ENCODE measurements around the gene SCYGR1. TPM values are rescaled to one million over a fixed set of nuclear protein-coding genes. Genes with fewer than 3 reads are reported as not detected.

SCYGR1 gene
- total and polyA plus RNA-seq, 2 of the 13 experiments (the other 11 are each of a cell fraction or from before 2014, with no cell fraction given), result not detected

DNA sequence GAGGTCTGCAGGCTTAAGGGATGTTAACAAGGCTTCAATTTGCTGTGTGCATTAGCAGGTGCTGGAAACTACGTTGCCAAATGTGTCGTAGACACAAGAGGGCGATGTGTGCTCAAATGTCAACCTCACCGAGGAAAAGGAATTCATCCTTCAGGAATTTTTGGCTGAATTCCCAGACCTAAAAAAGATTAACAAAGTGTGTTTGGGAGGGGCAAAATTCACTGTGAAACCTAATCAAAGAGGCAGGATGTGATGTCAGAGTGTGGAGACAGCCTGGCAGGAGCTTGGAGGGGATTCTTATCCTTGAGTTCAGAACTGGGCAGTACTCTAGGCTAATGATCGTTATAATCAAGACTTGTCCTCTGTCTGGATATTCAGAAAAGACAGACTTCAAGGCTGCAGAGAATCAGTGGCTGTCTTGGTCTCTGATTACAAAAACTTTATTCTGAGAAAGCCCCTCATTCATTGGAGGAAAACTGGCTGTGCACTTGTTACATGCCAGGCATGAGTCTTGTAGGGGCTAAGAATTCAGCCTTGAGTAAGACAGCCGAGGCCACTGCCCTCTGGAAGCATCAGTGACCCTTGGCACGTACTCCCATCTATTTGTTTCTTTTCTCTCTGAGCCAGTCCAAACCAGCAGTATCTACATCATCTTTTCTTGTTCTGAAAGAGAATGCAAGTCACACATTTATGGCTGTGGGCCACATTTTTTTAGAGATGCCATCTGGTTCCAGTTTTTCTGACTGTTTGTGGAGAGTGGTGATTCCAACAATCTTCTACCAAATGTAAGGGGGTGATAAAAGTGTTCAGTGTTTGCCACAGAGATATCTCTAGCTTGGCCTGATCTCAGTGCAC, 18.7 kb upstream of the SCYGR1 start (continued):
- TF ChIP-seq, protein P1, sequence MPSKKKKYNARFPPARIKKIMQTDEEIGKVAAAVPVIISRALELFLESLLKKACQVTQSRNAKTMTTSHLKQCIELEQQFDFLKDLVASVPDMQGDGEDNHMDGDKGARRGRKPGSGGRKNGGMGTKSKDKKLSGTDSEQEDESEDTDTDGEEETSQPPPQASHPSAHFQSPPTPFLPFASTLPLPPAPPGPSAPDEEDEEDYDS (CRISPR knock-in tag; IDR thresholded peaks at IDR 0.05), result peak; percentile 58; the same call in 1 of the 2 replicates
- TF ChIP-seq ZNF549 (CRISPR knock-in tag; IDR thresholded peaks at IDR 0.05) (no peak), HNRNPUL1 (IDR thresholded peaks at IDR 0.05; ENCODE audit: low read depth, low read length) (no peak), TAF1 (CRISPR knock-in tag; IDR thresholded peaks at IDR 0.05) (0 out of 2 replicates have a peak, but pooled peaks have one; percentile 35), ZNF350 (CRISPR knock-in tag; IDR thresholded peaks at IDR 0.05; ENCODE audit: borderline replicate concordance, low read depth) (no peak), ISL2 (CRISPR knock-in tag; IDR thresholded peaks at IDR 0.05) (peak; percentile 79; the same call in 1 of the 2 replicates), NFE2L2 (IDR thresholded peaks at IDR 0.05; ENCODE audit: low read length) (0 out of 2 replicates have a peak, but pooled peaks have one; percentile 23), PCBP2 (optimal IDR thresholded peaks at IDR 0.05; ENCODE audit: low read depth, low read length, poor library complexity, severe bottlenecking) (no peak), ZNF17 (CRISPR knock-in tag; IDR thresholded peaks at IDR 0.05) (peak; percentile 82; the same call in 1 of the 2 replicates), ZNF672 (CRISPR knock-in tag; IDR thresholded peaks at IDR 0.05) (no peak), FIP1L1 (IDR thresholded peaks at IDR 0.05; ENCODE audit: borderline replicate concordance, insufficient read depth, low read depth, low read length) (no peak), GPN1 (CRISPR knock-in tag; IDR thresholded peaks at IDR 0.05; ENCODE audit: borderline replicate concordance) (no peak), BORCS8-MEF2B (CRISPR knock-in tag; IDR thresholded peaks at IDR 0.05) (0 out of 2 replicates have a peak, but pooled peaks have one; percentile 24), POLR2G (IDR thresholded peaks at IDR 0.05; ENCODE audit: low read depth, low read length) (0 out of 2 replicates have a peak, but pooled peaks have one; percentile 35)
- TF ChIP-seq, protein P2, sequence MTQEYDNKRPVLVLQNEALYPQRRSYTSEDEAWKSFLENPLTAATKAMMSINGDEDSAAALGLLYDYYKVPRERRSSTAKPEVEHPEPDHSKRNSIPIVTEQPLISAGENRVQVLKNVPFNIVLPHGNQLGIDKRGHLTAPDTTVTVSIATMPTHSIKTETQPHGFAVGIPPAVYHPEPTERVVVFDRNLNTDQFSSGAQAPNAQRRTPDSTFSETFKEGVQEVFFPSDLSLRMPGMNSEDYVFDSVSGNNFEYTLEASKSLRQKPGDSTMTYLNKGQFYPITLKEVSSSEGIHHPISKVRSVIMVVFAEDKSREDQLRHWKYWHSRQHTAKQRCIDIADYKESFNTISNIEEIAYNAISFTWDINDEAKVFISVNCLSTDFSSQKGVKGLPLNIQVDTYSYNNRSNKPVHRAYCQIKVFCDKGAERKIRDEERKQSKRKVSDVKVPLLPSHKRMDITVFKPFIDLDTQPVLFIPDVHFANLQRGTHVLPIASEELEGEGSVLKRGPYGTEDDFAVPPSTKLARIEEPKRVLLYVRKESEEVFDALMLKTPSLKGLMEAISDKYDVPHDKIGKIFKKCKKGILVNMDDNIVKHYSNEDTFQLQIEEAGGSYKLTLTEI (CRISPR knock-in tag; conservative IDR thresholded peaks at IDR 0.05), result no peak
- TF ChIP-seq, protein P3, sequence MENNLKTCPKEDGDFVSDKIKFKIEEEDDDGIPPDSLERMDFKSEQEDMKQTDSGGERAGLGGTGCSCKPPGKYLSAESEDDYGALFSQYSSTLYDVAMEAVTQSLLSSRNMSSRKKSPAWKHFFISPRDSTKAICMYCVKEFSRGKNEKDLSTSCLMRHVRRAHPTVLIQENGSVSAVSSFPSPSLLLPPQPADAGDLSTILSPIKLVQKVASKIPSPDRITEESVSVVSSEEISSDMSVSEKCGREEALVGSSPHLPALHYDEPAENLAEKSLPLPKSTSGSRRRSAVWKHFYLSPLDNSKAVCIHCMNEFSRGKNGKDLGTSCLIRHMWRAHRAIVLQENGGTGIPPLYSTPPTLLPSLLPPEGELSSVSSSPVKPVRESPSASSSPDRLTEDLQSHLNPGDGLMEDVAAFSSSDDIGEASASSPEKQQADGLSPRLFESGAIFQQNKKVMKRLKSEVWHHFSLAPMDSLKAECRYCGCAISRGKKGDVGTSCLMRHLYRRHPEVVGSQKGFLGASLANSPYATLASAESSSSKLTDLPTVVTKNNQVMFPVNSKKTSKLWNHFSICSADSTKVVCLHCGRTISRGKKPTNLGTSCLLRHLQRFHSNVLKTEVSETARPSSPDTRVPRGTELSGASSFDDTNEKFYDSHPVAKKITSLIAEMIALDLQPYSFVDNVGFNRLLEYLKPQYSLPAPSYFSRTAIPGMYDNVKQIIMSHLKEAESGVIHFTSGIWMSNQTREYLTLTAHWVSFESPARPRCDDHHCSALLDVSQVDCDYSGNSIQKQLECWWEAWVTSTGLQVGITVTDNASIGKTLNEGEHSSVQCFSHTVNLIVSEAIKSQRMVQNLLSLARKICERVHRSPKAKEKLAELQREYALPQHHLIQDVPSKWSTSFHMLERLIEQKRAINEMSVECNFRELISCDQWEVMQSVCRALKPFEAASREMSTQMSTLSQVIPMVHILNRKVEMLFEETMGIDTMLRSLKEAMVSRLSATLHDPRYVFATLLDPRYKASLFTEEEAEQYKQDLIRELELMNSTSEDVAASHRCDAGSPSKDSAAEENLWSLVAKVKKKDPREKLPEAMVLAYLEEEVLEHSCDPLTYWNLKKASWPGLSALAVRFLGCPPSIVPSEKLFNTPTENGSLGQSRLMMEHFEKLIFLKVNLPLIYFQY (CRISPR knock-in tag; IDR thresholded peaks at IDR 0.05; ENCODE audit: borderline replicate concordance), result peak; percentile 32; the same call in 1 of the 2 replicates
- TF ChIP-seq, protein P4, sequence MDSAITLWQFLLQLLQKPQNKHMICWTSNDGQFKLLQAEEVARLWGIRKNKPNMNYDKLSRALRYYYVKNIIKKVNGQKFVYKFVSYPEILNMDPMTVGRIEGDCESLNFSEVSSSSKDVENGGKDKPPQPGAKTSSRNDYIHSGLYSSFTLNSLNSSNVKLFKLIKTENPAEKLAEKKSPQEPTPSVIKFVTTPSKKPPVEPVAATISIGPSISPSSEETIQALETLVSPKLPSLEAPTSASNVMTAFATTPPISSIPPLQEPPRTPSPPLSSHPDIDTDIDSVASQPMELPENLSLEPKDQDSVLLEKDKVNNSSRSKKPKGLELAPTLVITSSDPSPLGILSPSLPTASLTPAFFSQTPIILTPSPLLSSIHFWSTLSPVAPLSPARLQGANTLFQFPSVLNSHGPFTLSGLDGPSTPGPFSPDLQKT (CRISPR knock-in tag; IDR thresholded peaks at IDR 0.05; ENCODE audit: borderline replicate concordance), result no peak
- TF ChIP-seq, protein P5, sequence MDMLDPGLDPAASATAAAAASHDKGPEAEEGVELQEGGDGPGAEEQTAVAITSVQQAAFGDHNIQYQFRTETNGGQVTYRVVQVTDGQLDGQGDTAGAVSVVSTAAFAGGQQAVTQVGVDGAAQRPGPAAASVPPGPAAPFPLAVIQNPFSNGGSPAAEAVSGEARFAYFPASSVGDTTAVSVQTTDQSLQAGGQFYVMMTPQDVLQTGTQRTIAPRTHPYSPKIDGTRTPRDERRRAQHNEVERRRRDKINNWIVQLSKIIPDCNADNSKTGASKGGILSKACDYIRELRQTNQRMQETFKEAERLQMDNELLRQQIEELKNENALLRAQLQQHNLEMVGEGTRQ (IDR thresholded peaks at IDR 0.05; ENCODE audit: low read depth, low read length), result no peak
- TF ChIP-seq, protein P5 (CRISPR knock-in tag; IDR thresholded peaks at IDR 0.05; ENCODE audit: borderline replicate concordance), result no peak

Measured in HepG2 (cell line).